GM18517 (cell line): ENCODE data around the gene SH3RF2.
"Not testable (repeated sequence)": the region's sequence is repeated elsewhere in the genome, so short reads cannot be mapped to it uniquely, and the experiment has no call there.

Experiments used
- ATAC-seq: cut with Tn5 transposase; IDR thresholded peaks from one replicate; pipeline ENCODE4 v1.9.1; 2021; ENCODE audit warnings: mild to moderate bottlenecking, moderate library complexity; ENCODE audit not compliant: unreplicated experiment

The SH3RF2 gene

DNA sequence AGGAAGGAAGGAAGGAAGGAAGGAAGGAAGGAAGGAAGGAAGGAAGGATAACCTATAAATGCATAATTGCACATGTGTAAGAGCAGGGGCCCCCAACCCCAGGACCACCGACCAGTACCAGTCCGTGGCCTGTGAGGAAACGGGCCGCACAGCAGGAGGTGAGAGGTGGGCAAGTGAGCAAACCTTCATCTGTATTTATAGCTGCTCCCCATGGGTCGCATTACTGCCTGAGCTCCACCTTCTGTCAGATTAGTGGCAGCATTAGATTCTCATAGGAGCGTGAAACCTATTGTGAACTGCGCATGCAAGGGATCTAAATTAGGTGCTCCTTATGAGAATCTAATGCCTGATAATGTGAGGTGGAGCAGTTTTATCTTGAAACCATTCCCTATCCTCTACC lies 66.1 kb downstream of the SH3RF2 start:
- no peak for ATAC-seq

DNA sequence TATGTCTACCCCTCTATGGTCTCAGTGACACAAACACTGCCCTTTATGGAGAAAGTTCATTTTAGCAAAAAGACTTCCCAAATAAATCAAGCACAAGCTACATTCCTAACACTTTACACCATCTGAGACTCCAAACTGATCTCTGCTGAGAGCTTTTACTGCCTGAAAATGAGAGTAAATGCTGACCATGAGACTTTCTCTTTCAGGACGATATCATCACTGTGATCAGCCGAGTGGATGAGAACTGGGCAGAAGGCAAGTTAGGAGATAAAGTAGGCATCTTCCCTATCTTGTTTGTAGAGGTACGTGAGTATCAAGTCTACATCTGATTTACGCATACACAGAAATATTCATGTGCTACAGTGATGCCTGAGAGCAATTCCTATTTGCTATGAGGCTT lies 67.5 kb downstream of the SH3RF2 start:
- no peak for ATAC-seq

DNA sequence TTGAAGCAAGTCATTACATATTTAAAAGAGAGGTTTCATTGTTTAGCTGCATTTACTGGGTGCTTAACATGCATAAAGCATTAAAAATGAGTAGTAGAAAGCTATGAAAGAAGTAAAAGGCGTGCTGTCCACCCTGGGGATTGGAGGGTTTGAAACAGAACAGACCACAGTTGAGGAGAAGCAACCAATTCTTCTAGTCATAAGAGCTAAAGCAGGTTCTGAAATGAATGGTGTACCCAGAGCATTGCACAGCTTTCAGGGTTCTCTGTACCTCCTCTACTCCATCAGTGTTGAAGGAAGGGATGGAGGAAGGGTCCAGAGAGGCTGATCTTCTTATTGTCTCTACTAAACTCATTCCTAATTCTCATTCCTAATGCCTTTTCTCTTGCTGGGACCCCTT lies 68.9 kb downstream of the SH3RF2 start:
- ATAC-seq = no peak

DNA sequence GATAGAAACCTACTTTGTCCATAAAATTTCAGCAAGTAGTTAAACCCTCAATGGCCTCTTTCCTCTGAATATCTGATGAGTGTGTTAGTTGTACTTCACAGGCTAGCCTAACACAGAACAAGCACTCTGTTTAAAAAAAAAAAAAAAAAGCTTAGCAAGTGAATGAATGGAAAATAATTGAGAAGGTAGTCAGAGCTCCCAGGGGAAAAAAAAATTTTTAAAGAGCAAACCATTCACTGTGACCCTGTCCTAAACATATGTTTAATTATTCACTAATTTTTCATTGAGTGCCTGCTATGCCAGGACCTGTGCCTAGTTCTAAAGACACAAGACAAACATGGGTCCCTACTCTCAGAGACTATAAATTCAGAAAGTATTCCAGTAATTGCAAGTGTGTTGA lies 69.3 kb downstream of the SH3RF2 start:
- ATAC-seq = no peak

DNA sequence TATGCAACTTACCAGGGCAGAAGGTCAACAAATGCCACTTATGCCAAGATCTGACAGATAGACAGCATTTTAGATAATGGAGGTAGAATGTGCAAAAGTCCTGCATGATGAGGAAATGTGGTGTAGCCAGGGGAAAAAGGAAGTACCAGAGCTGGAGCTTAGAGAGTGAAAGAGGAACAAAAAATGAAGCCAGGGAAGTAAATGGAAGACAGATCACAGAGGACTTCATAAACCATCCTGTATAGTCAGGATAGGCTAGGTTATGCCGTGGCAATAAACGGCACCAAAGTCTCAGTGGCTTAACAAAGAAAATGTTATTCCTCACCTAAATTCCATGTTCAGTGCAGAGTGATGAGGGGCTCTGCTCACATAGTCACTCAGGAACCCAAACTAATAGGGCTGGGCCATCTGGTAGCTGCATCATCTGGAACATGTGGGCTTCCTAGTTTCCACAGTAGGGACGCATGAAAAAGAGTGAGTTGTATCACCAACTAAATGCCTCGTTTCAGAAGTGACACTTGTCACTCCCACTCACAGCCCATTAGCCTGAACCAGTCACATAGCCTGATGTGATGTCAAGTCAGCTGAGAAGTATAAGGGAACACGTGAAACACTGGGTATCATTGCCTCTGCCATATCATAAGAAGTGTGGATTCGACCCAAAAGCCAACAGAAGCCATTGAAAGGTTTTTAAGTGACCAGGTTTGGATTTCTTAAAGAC lies 70.3 kb downstream of the SH3RF2 start:
- ATAC-seq = no peak

DNA sequence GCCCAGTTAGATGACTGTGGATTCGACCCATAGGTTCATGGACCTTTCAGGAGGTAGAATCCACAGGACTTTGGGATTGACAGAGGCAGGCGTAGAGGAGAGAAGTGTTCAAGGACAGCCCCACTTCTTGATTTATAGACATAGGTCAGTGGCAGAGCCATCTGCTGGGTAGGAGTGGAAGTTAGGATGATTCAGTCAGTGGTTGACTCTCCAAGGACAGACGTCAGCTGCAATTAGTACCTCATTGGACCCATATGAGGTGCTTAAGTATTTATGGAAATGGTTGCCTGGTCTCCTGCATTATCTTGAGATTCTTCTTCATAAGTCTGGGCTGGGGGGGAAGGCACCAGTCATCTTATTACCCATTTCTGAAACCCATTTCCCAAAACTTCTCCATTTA lies 70.9 kb downstream of the SH3RF2 start:
- no peak for ATAC-seq

DNA sequence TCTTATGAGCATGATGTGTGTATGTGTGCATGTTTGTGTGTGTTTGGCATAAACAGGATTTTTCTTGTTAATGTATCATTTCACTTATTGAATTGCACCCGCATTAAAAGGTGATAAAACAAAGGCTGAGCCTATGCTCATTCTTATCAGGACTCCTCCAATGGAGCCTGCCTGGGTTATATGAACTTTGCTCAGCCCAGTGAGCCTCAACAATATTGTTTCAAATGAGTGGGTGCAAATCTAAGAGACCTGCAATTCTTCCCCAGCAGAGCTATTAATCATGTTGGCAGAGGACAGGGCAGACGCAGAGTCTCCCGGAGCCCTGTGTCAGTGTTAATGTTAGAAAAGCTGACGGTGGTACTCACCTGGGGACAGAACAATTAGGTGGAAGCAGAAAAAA lies 71.6 kb downstream of the SH3RF2 start:
- ATAC-seq = no peak

DNA sequence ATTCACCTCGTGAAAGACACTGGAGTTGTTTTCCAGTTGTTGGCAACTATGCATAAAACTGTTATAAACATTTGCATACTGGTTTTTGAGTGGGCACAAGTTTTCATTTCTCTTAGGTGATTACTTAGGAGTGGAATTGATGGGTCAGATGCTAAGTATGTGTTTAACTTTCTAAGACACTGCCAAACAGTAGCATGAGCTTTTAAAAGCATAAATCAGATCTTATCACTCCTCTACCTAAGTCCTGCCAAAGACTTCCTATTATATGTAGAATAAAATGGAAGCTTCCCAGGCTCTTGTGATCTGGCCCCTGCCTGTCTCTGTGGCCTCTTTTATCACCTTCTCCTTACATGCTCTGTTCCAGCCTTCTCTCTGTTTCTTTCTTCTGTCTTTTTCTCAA lies 72.6 kb downstream of the SH3RF2 start:
- no peak for ATAC-seq

DNA sequence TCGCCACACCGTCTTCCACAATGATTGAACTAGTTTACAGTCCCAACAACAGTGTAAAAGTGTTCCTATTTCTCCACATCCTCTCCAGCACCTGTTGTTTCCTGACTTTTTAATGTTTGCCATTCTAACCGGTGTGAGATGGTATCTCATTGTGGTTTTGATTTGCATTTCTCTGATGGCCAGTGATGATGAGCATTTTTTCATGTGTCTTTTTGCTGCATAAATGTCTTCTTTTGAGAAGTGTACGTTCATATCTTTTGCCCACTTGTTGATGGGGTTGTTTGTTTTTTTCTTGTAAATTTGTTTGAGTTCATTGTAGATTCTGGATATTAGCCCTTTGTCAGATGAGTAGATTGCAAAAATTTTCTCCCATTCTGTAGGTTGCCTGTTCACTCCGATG lies 74.1 kb downstream of the SH3RF2 start:
- ATAC-seq = not testable (repeated sequence)

DNA sequence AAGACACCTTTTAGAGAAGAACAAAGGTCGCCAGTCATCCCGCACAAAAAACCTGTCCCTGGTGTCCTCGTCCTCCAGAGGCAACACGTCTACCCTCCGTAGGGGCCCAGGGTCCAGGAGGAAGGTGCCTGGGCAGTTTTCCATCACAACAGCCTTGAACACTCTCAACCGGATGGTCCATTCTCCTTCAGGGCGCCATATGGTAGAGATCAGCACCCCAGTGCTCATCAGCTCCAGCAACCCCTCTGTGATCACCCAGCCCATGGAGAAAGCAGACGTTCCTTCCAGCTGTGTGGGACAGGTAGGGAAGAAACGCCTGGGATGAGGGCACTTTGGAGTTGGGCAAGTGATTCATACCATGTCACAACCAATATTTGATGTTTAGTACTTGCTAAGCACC lies 77.4 kb downstream of the SH3RF2 start:
- no peak for ATAC-seq

DNA sequence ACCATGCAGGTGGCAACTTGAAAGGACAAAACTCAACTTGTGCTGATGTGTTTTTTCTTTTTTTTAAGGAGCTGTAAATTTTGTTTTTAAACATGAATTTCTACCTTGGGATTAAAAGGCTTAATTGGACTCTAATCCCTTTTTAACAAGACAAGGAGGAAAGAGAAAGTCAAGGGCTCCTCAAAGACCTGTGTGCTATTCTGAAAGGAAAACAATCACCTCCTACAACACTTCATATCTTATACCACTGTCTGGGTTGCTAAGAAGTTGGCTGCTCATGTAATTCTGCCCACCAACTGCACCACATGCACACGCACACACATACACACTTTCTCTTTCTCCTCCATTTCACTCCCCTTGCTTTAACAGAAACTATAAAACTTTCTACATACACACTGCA lies 78.6 kb downstream of the SH3RF2 start:
- ATAC-seq = no peak

DNA sequence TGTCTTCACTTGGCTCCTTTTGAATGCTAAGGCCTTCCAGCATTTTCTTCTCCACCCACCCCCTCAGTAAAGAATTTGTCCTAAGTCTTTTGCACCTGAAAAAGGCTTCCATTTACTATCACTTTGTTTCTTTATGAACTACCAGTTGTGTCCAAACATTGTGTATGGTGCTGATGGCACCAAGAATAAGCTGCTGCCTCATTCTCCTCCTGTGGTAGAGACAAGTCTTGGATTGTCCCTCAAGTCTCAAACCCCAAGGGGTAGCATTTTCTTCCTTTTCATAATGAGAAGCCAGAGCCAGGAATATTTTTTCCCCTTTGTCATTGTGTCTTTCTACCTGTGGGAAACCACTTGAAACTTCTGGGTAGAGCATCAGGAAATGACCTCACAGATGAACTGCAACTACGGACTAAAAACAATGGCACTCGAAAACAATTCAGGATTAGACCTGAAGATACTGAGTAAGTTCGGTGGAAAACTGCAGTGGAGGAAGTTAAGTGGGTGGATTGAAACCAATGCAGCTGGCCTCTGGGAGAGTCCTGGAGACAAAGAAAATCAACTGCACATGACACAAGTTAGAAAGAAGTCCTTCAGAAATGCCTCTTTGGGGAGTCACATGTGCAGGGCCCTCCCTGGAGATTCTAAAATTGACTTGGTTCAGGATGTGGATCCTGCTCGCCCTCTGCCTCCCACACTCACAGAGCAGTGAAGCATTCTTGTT lies 80.5 kb downstream of the SH3RF2 start:
- ATAC-seq = no peak

DNA sequence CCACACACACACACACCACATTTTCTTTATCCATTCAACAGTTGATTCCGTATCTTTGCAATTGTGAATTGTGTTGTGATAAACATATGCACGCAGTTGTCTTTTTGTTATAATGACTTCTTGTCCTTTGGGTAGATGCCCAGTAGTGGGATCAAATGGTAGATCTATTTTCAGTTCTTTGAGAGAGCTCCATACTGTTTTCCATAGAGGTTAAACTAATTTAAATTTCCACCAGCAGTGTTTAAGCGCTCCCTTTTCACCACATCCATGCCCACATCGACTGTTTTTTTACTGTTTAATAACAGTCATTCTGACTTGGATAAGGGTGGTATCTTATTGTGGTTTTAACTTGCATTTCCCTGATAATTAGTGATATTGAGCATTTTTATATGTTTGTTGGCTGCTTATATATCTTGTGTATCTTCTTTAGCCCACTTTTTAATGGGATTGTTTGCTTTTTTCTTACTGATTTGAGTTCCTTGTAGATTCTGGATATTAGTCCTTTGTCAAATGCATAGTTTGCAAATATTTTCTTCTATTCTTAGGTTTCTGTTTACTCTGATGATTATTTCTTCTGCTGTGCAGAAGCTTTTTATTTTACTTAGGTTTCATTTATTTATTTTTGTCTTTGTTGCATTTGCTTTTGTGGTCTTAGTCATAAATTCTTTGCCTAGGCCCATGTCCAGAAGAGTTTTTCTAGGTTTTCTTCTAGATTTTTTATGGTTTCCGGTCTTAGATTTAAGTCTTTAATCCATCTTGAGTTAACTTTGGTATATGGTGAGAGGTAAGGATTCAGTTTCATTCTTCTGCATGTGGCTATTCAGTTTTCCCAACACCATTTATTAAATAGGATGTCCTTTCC lies 82.4 kb downstream of the SH3RF2 start:
- no peak for ATAC-seq

DNA sequence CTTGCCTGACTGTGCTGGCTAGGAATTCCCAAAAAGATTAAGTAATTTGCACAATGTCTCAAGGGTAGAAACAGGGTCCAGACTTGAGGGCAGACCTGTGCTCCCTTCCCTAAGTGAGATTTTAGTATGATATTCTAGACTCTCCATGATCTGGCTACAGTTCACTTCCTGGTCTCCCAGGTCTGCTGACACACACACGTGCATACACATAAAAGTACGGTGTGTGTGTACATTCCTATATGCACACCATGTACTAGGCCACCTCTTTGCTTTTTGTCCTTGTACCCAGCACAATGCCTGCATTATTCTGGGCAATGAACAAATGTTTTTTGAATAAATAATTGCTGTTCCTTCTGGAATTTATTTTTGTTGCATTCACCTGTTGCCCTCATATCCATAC lies 83.7 kb downstream of the SH3RF2 start:
- ATAC-seq = no peak

DNA sequence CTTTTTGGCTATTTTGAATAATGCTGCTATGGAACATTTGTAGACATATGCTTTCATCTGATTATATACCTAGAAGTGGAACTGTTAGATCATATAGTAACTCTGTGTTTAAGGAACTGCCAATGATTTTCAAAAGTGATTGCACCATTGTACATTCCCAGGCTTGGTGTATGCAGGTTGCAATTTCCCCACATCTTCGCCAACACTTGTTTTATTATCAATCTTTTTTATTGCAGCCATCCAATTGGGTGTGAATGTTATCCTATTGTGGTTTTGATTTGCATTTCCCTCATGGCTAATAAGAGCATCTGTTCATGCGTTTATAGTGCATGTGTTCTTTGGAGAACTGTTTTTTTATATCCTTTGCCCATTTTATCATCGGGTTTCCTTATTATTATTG lies 87.7 kb downstream of the SH3RF2 start:
- no peak for ATAC-seq

DNA sequence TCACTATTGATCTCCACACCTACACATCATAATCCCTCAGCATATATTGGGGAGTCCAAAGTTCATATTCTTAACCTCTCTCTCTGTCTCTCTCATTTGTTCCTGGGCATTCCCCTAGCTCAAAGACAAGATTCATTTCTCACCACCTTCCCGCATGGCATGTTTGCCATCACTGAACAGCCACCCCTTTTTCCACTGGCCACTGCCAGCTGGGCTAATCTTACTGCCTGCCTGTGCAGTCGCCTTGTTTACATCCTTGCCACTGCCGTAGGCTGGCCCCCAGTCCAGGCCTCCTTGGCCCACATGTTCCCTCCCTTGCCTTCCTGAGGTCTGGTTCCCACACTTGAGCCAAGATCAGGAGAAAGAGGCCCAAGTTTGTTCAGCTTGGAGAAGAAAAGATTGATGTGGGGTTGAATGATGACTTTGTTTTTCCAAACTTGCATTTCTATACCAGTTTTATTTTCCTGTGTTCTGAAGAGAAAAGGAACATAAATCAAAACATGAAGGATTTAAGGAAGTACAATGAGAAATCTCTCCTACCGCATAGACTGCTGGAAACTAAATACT lies 88.8 kb downstream of the SH3RF2 start:
- ATAC-seq = no peak

DNA sequence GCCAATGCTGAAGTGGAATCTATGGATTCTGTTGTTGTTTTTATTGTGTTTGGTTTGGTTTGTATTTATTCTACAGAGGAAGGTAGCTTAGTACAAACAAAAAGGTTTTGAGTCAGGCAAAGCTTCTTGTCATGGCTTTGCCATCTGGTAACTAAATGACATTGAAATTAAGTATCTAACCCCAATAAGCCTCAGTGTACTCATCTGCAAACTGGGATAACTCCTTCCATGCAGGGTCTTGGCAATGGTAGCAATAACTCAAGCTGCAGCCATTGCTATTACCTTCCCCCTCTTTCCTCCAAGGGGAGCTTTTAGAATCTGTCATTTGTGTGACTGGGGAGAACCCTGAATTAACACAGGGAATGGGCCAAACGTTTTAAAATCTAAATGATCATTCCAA lies 89.3 kb downstream of the SH3RF2 start:
- no peak for ATAC-seq

DNA sequence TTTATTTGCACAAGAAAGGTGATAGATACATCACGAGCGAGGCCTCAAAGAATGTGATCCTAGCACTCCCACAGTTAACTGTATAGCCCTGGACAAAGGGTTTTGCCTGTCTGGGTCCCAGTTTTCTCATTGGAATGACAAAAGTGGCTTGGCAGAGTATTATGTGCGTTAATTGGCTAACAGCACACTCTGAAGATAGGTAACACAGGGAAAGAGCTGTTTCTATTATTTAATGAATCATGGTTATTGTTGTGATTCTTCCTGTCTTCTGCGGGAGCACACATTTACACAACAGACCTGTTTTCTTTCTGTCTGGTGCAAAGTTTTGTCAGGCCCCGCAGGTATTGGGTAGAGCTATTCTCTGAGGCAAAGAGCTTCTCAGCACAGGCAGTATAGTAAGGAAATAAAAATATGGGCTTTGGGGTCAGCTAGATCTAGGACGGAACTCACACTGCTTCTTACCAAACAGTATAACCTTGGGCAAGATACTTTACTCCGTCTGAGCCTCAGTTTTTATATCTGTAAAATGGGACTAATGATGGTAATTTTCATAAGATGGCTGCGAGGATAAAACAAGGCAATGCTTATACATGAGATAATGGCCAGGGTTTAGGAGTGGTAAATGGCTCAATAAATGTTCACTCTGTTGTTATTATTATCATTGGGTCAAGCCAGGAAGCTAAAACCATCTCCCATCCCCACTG lies 90.1 kb downstream of the SH3RF2 start:
- no peak for ATAC-seq

DNA sequence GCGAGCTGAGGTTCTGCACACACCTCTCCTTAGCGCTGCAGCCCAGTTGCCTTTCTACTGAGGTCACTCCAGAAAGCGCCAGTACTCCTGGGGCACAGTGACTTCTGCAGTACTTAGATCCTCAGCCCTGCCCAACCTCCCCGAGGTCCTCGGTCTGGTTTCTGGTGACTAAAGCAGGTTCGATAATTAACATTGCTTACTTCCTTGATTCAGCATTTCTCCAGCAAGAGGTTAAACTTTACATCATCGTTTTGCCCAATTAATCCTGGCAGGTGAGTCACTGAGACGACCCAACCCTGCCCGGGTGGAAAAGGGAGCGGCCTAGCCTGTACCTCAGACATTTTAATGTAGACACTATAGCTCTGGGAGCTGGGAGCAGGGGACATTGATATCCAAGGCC lies 91.4 kb downstream of the SH3RF2 start:
- no peak for ATAC-seq

DNA sequence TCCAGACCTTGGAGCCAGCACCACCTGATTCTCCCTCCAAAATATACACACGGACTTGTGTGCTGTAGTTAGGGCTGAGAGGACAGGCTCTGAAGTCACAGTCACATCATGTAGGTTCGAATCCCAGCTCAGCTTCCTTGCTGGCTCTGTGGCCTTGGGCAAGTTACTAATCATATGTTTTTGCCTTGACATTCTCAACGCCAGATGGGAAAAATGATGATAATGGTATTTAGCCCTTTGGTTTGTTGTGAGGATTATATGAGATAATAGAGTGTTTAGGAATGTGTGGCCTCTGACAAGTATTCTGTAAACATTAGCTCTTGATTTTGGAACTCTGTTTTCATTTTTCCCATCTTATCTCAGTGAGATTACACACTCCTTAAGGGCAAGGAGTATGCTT lies 96.5 kb downstream of the SH3RF2 start:
- ATAC-seq = no peak

DNA sequence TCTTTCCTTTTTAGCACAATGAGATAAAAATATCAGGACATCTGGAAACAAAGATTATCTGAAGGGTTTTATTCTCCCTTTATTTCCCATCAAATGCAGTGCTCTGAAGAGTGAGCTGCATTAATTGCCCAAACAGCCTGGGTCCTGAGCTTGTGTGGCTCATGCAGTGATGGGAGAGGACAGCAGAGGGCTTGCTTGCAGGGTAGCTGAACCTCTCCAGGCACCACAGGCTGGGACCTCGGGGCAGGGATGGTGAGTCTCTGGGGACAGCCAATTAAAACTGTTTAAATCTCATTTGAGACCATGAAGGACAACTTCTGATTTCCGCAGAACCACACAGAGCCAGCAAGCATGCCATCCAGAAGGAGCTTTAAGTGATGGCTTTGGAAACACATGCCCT lies 97.7 kb downstream of the SH3RF2 start:
- no peak for ATAC-seq
